Stimulated activated CD4-positive, alpha-beta T cell treated with anti-CD3 and anti-CD28 coated beads, Interleukin-2, amount 100 ng/mL, for 24 hours (primary cell): ENCODE results near the gene ETNK2.
A peak's percentile ranks its signal among the peaks of the same experiment; 100 is the strongest.
"Not testable (repeated sequence)": the region's sequence is repeated elsewhere in the genome, so short reads cannot be mapped to it uniquely, and the experiment has no call there.

Experiments
- DNase-seq, 2 donors: peaks; one replicate each; pipeline ENCODE4 v3.0.0-alpha.2; 2020

The ETNK2 gene

DNA sequence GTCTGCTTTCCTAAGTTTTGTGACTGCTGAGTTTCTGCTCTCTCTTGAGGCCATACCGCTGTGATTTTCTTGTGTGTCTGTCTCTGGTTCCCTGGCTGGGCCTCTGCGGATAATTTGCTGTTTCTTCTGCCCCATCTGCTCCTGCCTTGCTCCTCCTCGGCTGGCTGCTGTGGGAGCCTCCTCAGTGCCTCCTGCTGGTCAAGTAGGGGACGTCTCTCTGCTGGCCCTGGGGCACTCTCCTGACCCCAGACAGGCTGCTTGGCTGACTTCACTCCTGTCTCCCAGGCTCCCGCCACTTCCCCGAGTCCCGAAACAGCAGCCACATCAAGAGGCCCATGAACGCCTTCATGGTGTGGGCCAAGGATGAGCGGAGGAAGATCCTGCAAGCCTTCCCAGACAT, 28.5 kb downstream of the ETNK2 start:
- peak in 1 of 2 donors; percentile 25 for DNase-seq

DNA sequence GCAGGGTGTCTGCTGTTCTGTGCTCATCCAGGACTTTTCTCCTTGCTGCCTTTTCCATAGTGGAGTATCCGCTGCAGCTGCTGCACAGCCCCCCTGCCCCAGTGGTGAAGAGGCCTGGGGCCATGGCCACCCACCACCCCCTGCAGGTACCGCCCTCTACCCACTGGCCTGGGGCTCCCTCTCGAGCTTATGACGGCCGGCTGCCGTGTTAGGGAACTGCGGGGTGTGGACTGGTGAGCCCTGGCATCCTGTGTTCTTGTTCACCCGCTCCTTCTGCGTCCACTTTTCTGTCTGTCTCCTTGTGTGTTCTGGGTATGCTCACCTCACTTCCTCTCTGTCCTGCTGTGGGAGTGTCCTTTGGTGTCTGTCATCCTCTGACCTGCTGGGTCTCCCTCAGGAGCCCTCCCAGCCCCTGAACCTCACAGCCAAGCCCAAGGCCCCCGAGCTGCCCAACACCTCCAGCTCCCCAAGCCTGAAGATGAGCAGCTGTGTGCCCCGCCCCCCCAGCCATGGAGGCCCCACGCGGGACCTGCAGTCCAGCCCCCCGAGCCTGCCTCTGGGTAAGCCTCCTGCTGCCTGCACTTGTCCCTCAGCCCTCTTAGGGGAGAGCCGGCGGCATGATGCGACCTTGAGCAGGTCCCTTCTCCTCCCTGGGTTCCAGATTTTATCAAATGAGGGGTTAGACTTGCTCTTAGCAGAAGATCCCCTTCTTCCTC, 29.8 kb downstream of the ETNK2 start:
- DNase-seq: no peak

DNA sequence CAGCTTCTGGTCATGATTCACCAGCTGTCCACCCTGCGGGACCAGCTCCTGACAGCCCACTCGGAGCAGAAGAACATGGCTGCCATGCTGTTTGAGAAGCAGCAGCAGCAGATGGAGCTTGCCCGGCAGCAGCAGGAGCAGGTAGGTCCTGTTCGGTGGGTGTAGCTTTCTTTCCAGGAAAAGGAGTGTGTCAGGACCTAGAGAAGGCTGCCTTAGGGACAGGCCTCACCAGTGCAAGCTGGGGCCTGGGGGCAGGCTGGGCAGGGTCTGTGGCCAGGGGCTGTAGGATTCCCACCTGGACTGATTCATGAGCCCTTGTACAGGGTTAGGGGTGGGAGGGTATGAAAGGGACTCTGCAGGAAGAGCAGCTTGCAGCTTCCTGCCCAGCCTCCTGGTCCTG, 35.3 kb downstream of the ETNK2 start:
- DNase-seq: no peak

DNA sequence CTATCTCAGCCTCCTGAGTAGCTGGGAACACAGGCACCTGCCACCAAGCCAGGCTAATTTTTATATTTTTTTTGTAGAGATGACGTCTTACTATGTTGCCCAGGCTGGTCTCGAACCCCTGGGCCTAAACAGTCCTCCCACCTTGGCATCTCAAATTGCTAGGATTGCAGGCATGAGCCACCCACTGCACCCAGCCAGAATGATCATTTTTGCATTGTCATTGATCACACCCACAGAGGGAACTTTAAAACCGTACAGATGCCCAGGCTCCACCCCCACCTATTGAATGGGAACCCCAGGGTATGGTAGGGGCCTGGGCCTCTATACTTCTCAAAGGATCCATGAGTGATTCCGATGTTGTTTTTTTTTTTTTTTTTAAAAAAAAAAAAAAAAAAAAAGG, 36.7 kb downstream of the ETNK2 start:
- no peak for DNase-seq

DNA sequence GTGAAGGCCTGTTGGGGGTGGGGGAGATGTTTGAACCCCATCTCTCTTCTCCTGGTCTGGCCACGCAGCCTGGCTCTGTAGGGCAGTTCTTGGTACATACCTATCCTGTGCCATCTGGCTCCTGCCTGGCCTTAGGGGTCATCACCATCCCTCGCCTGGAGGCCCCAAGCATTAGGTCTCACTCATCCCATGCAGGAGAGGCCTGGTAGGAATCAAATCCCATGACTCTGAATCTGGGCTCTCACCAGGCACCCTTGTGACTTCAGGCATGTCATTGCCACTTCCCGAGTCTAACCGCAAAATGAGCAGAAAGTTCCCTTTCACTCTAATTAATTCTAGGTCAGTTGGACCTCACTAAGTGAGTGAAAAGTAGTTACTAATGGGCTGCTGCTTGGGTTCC, 37.2 kb downstream of the ETNK2 start:
- no peak for DNase-seq

DNA sequence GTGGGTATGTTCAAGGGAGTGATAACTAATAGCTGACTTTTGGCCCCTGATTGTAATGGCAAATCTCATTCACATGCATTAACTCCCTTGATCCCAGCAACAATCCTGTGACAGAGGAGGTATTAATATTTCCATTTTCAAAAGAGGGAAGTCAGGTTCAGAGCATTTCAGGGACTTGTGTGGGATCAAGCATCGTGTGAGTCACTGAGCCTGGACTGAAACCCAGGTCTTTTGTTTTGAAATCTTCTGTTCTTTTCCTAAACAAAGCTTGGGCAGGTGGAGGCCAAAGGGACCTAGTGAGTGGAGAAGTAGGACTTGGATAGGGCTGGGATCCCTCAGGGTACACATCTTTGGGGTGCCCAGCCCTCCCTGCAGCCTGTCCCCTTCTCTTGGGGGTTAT, 37.9 kb downstream of the ETNK2 start:
- DNase-seq: no peak

DNA sequence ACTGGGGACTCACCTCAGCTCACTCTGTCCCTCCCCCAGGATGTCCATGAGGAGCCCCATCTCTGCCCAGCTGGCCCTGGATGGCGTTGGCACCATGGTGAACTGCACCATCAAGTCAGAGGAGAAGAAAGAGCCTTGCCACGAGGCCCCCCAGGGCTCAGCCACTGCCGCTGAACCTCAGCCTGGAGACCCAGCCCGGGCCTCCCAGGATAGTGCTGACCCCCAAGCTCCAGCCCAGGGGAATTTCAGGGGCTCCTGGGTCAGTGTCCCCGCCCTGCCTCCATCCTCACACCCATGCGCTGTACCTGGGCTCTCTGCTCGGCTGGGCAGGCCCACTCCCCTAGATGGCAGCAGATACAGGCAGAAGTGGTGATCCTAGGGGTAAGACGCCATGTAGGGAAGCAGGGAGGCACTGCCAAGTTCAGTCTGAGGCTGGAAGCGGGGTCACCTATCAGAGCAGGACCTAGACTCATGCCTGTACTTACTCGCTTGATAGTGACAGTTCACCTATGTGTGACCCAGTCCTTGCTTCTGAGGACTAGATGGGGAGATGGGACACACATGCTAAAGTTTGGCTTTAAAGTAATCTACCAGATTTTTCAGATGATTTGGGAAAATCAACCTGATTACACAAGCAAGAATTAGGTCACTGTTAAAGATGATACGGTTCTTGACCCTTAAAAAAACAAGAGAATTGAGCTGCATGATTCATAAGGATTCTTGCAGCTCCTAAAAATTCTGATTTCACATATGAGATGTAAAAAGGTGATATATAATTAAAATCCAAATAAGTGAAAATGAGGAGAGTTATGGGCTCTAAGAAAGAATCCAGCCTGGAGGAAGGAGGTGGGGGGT, 38.7 kb downstream of the ETNK2 start:
- no peak for DNase-seq

DNA sequence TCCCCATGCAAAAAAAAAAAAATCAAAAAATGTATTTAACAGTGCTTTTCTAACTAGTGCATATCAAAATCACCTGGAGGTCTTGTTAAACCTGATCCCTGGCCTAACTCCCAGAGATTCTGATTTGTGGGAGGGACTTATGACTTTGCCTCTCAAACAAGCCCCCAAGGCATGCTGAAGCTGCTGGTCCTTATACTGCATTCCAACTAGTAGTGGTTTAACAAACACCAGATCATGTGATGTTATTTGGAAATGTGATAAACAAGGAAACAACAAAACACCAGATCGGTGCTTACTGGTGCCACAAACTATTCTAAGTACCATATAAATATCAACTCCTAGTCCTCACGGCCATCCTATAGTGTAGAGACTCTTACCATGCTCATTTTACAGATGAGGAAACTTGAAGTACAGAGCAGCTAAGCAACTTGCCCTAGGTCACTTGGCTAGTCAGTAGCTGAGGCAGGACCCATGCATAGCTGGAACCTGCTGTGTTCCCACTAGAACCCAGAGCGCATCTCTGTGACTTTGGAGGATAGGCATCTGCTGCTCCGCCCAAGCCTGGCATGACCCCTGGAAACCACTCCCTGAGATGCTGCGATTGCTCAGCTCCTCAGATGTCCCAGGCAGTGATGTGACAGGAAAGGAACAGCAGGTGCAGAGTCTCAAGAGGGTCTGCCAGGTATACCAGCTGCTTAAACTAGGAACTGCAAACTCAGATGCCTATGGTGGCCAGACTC, 40.8 kb downstream of the ETNK2 start:
- no peak for DNase-seq

DNA sequence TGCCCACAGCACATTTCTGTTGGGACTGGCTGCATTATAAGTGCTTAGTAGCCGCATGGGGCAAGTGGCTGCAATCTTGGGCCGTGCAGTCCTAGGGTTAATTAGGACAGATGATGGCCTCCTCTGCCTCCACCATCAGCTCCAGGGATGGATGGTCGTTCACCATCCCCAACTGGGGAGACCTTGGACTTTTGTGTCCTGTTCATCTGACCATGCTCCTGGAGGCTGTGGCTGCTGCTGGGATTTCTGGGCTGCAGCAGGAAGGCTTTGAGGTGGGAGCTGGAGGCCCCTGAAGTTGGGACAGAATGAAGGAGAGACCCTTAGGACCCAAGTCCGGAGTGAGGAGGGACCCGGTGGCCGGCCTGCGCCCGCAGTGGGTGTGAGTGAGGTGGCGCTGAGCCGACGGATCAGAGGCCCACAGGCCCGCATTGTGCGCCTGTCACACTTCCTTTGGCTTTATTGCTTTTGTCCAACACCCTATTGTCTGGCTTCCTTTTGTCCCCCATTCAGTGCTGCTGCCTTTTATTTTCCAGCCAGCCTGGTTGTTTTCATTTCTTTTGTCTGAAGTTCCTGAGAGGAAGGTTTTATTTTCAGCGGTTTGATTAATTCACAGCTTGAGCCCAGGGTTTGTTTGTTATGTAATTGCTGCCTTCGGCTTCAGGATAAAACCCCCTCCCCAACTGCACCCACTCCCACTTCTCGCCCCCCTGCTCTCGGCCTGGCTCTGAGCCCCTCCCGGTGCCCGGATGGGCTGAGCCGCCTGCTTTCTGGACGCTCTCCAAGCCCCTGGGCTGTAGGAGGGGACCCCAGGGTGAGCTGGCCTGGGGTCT, 43.3 kb downstream of the ETNK2 start:
- DNase-seq: no peak

DNA sequence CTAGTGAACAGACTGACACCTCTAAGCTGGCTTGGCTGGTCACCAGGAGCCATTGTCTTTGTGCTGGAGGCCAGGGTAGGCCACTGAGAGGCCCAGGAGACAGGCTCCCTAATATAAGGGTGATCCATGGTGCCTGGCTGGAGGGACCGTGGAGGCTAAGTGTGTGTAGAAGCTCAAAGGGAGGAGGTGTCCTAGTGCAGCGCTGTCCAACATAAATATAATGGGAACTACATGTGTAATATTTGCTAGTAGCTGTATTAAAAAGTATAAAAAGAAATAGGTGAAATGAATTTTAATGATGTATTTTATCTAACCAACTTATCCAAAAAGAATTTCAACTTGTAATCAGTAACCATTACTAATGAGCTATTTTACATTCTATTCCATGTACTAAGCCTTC, 44.0 kb downstream of the ETNK2 start:
- DNase-seq: no peak

DNA sequence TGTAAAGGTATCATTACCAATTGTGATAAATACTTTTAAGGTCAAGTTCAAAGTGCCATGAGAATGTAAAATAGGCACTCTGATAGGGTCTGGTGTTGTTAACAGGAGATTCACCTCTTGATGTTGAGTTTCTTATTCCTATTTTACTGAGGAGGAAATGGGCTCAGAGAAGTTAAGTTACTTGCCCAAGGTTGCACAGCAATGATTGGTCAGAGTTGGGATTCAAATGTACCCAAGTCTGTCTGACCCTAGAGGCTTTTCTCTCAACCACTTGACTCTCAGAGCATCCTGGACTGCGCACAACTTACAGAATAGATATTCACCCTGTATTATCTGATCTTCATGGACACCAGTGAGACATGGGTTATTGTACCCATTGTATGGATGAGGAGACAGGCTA, 45.0 kb downstream of the ETNK2 start:
- DNase-seq: no peak

DNA sequence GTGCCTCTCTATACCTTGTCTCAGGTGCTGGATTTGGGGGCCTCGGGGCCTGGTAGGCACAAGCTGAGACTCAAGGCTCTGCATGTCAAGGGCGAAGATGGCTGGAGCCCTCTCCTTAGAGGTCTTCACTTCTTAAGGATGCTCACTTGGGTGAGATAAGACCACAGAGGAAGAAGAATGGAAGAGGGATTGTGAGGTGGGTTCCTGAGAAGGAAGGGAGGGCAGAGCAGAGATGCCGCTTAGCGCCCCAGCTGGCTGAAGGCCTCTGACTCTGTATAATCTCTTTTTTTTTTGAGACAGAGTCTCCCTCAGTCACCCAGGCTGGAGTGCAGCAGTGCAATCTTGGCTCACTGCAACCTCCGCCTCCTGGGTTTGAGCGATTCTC, 46.7 kb downstream of the ETNK2 start:
- no peak for DNase-seq

DNA sequence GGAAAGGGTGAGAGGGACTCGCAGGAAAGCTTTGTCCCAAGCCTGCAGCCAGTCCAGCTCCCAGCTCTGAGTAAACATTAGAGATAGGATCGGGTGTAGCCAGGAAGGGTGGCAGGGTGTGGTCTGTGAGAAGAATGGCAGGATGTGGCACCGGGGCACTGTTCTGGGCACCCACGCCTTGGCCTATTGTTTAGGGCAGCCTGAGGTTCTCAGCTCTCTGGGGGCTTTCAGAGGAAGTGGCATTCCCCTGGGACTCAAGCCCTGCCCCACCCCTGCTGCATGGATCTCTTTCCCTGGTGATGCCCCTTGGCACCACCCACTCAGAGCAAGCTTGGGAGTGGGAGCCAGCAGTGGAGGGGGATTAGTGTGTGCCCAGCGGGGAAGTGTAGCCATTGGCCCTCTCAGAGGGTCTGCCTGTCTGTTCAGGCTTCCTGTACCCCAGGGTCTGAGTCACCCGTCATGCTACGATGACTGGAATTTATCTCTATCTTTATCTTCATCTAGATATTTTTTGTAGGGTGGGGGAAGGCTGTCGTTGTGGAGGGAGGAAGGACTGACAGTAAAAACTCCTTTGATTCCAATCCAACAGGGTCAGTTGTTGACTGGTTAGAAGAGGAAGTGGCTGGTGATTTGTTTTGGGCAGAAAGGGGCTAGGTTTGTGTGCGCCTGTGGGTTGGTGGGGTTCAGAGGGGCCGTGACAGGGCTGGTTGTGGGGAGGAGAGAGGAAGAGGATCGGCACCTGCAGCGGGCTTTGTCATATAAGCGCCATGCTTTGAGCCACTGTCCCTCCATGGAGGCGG, 47.3 kb downstream of the ETNK2 start:
- no peak for DNase-seq

DNA sequence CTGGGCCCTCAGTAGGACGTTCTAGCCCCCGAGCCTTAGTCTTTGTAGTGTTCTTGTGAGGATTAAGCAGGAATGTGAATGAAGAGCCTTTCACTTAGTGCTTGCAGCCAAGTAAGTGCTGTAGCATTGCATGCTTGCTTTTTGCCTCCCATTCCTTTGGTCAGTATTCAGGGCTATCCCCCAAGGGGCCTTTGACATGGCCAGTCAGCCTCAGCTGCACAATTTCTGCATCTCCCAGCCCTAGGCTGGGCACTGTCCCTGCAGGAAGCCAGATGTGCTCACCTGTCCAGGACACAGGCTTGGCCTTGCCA, 48.5 kb downstream of the ETNK2 start:
- no peak for DNase-seq

DNA sequence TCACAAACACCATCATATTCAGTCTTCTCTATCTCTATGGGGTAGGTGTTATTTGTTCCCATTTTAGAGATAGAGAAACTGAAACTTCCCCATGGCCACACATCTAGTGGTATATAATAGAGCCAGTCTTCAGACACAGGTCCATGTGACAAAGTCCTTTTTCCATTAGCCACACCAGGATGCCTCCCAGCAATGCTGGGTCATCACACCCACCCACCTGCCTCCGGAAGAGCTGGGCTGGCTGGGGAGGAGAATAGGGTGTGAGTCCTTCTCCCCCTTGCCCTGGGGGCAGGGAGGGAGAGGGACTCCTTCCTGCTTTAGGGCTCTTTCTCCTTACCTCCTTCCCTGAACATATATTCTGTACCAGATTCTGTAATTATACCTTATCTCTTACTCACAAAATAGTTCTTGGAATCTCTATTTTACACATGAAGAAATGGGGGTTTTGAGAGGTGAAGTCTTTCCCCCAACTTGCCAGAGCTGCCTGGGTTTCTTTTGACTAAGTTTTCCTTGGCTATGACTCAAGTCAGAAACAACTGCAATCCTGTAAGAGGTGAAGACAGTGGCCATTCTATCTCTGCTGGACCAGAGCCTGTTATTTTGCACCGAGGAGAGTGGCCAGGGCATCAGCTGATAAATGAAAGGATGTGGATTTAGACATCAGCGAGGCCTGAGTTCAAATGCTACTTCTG, 49.0 kb downstream of the ETNK2 start:
- DNase-seq: no peak

DNA sequence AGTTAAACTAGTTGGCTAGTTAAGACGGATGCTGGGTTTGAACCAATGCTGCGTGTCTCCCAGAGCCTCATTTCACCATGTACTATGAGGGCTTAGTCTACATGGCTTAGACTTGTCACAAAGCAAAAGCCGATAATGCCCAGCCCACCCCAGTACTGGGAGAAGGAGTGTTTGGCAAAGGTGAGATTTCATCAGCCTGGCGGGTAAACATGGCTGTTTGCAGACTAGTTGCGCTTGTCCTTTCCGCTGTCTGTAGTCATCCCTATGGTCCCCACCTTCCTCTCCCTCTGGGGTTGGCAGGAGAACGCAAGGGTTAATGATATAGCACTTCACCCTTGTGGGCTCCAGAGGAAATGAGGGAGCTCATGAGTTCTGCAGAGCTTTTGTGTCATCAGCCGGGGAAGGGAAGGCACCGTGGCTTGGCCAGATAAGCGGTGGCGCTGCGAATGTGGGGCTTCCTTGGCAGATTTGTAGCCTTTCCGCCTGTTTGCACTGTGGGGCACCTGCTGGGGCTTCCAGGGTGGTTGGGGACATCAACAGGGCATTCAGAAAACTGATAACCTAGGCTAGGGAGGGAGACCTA, 49.7 kb downstream of the ETNK2 start:
- DNase-seq: no peak

DNA sequence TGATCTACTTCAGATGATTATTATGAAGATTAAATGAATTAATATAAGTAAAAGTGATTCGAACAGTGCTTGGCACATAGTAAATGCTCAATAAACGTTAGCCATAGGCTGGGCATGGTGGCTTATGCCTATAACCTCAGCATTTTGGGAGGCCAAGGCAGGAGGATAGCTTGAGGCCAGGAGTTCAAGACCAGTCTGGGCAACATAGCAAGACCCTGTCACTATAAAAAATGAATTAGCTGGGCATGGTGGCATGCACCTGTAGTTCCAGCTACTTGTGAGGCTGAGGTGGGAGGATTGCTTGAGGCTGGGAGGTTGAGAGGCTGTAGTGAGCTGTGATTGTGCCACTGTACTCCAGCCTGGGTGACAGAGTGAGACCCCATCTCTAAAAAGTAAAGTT, 52.1 kb downstream of the ETNK2 start:
- not testable (repeated sequence) for DNase-seq

DNA sequence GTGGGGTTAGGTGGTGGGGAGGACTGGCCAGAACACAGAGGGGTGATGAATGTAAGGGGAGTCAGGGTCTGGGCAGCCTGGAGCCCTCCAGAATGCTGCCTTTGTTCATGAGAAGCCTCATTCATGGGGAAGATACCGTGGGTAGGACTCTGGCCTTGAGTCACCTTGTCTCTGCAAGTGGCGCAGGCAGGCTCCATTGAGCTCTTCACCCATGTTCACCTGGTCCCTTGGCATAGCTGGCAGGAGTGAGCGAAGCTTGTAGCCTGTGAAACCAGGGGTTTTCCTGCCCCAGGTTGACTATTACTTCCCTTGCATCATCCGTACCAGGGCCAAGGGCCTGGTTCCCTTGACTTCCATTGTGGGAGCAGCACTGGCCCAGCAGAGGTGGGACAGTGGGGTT, 53.2 kb downstream of the ETNK2 start:
- DNase-seq: no peak

DNA sequence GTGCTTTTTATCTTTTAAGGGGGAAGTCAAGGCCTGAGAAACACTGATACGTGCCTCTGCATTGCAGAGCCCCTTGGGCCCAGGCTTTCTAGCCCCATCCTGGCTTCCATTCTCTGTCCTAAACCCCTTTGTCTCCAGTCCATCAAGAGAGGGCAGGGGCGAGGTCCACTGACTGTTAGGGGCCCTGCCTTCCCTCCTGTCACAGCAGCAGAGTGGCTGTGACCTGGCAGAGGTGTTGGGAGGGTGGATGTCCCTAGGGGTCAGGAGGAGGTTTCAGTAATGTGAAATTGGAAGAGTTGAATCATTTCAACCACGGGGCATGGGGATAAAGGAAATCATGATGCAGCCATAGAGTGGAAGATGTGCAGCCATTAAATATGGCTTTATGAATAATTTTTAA, 54.9 kb downstream of the ETNK2 start:
- no peak for DNase-seq

DNA sequence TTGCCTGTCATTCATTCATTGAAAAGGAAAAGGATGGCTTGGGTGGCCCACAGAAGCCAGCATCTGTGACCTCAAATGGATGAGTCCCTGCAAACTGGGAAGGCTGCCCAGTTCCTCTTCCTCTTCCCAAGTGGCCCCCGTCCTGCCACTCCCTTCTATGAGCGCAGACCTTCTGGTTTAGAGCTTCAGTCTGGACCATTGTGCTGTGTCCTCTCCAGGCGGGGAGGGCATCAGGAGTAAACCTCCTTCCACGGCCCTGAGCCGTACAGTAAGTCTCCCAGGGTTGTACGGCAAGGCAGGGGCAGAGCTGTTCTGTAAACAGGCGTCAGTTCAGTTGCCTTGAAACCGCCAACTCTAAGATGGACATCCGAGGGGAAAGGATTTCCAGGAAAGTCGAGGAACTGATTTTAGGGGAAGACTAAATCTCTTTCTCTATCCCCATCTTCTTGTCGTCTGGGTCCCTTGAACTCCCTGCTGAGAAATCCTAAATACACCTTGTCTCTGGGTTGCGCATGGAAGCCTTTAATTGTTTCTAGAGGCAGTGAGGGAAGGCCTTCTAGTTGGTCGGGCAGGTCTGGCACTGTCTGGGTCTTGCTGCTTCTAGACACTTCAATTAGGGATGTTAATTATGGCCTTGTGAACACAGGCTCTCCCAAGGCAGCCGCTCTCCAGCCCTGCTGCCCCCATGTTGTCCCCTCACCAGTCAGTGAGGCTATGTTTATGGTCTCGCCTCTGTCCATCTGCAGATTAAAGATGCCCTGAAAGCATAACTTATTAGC, 56.8 kb downstream of the ETNK2 start:
- no peak for DNase-seq
